Sigmoid colon (tissue), 7 donors: ENCODE results near the gene CEP170B. TPM values are rescaled to one million over a fixed set of nuclear protein-coding genes. Genes with fewer than 3 reads are reported as not detected.

Experiments
- DNase-seq: peaks from one replicate; pipeline ENCODE4 v3.0.0-alpha.2; 2019
- H3K27ac ChIP-seq, 4 donors: fragments of 200-600 bp; sonication (generic); one replicate each; pipeline ENCODE4 v1.5.1; 2016 to 2019; ENCODE audit warnings: mild to moderate bottlenecking in 1 of 4
- H3K27me3 ChIP-seq, 3 donors: fragments of 200-600 bp; sonication (generic); one replicate each; pipeline ENCODE4 v1.5.1; 2019; ENCODE audit warnings: mild to moderate bottlenecking in 1 of 3
- H3K36me3 ChIP-seq, 4 donors: fragments of 200-600 bp; sonication (generic); one replicate each; pipeline ENCODE4 v1.5.1; 2016 to 2019
- H3K4me1 ChIP-seq, 4 donors: fragments of 200-600 bp; sonication (generic); one replicate each; pipeline ENCODE4 v1.5.1; 2017 to 2019
- H3K4me3 ChIP-seq, 4 donors: fragments of 200-600 bp; sonication (generic); one replicate each; pipeline ENCODE4 v1.5.1; 2017 to 2019; ENCODE audit warnings: mild to moderate bottlenecking in 2 of 4, moderate library complexity in 1 of 4
- H3K9me3 ChIP-seq, 4 donors: fragments of 200-600 bp in 3 of 4; sonication (generic) in 3 of 4; one replicate each; pipeline versions ENCODE4 v1.5.1 to v1.6.1; 2013 to 2019
- CTCF ChIP-seq, 4 experiments: fragments of 450-650 bp in 3 of 4; fragments of 200-600 bp in 1 of 4; IDR thresholded peaks; one replicate each; pipeline ENCODE4 v1.5.1; 2016 to 2019; ENCODE audit warnings: antibody characterized with exemption in 4 of 4, mild to moderate bottlenecking in 3 of 4, moderate library complexity in 2 of 4
- EP300 ChIP-seq, 4 donors: sonication (generic); formaldehyde crosslinking; IDR thresholded peaks; one replicate each; pipeline ENCODE4 v1.6.1; 2017; ENCODE audit warnings: antibody characterized with exemption in 4 of 4
- POLR2A ChIP-seq, 2 donors: fragments of 450-650 bp; IDR thresholded peaks; one replicate each; pipeline ENCODE4 v1.6.1; 2016; ENCODE audit warnings: antibody characterized with exemption in 2 of 2, mild to moderate bottlenecking in 2 of 2, moderate library complexity in 2 of 2
- POLR2AphosphoS5 ChIP-seq, 4 donors: sonication (generic); formaldehyde crosslinking; IDR thresholded peaks; one replicate each; pipeline ENCODE4 v1.6.1; 2017; ENCODE audit warnings: antibody characterized with exemption in 4 of 4
- WGBS, 2 donors: extraction: QIAGEN DNeasy Blood & Tissue Kit; methylation state at CpG; one replicate each; pipeline ENCODE4 v1.1.7; 2013; 5-methylcytosine and 5-hydroxymethylcytosine counted together
- intact Hi-C: fragments of 100-400 bp; cut with DNase I; formaldehyde crosslinking; loops from one replicate; pipeline ENCODE4 v1.15.1; 2023
- polyA plus RNA-seq, 3 donors: library from polyadenylated mRNA; stranded (reverse); fragments of 200-250 nt; gene quantifications; one replicate each; pipeline ENCODE4 v1.2.3, GENCODE V29; 2013
- total RNA-seq, 4 donors: library from RNA; depleted of rRNA; stranded (reverse); fragments of >200 nt; gene quantifications; one replicate each; pipeline ENCODE4 v1.1.0, GENCODE V29; 2016
- donor health status: healthy with polysubstance abuse.
- donor health status: Bipolar disorder and iron deficiency.
- donor health status: healthy.

Gene CEP170B
- total and polyA plus RNA-seq, 7 donors: 5.4 to 60.0 (median 14.9) TPM

DNA sequence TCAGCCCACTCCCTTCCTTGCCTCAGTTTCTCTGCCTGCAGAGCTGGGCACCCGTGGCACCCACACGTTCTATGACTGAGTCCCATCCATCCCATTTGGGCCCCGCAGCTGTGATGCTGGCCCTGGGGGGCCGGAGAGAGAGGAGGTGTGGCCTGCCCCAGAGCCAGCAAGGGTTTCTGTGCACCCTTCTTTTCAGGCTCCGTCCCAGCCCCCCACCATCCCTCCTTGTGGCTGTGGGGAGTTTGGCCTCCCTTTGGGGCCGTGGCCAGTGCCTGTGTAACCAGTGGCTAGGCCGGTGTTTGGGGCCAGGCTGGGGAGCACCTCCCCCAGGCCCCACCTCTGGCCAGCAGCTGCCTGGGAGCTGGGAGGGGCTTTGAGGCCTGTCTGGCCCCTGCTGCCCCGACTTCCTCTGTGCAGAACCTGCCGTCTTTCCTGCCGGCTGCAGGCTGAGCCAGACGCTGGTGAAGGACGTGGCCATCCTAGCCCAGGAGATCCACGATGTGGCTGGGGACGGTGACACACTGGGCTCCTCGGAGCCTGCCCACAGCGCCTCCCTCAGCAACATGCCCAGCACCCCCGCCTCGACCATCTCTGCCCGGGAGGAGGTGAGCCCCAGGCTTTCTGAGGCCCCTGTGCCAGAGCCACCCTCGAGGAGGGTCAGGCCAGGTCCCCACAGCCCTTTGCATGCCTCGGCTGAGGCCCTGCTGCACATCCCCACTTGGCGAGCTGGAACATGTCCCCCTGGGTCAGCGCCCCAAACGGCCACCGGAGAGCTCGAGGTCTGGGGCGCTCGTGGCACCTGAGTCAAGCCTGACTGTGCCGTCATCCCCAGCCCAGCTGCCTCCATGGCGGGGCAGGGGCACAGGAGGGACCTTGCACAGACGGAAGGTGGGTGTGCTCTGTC, 27.7 kb downstream of the CEP170B start:
- Histone ChIP-seq H3K9me3 (no peaks in the 10 kb centered on the region), H3K36me3 (peaks cover 0 to 16% (median 1%) of the 10 kb centered on the region in 4 donors), H3K4me1 (peaks cover 0 to 20% (median 18%) of the 10 kb centered on the region in 4 donors), H3K27ac (no peak overlapping the region), H3K4me3 (no peak overlapping the region), H3K27me3 (no peaks in the 10 kb centered on the region)
- TF ChIP-seq POLR2AphosphoS5 (IDR thresholded peaks at IDR 0.05) (no peak), CTCF (IDR thresholded peaks at IDR 0.05) (no peak), EP300 (IDR thresholded peaks at IDR 0.05) (no peak), POLR2A (IDR thresholded peaks at IDR 0.05) (no peak)
- intact Hi-C loops: no loop called here
- WGBS, 2 donors: 75 to 77% methylated on average over 31 of the region's 31 CpGs
- peak; percentile 59 for DNase-seq

- H3K4me3 ChIP-seq: no peak overlapping the region
- H3K27me3 ChIP-seq: no peaks in the 10 kb centered on the region
- peaks cover 0 to 8% (median 0%) of the 10 kb centered on the region in 4 donors for H3K36me3 ChIP-seq
- intact Hi-C loops: no loop called here
- no peaks in the 10 kb centered on the region for H3K9me3 ChIP-seq
- TF ChIP-seq CTCF (IDR thresholded peaks at IDR 0.05) (no peak), POLR2A (IDR thresholded peaks at IDR 0.05) (no peak), EP300 (IDR thresholded peaks at IDR 0.05) (no peak), POLR2AphosphoS5 (IDR thresholded peaks at IDR 0.05) (no peak)
- DNase-seq: peak; percentile 59
- 53 to 81% methylated on average over 39 of the region's 39 CpGs for WGBS, 2 donors
- peaks cover 0 to 20% (median 18%) of the 10 kb centered on the region in 4 donors for H3K4me1 ChIP-seq
- H3K27ac ChIP-seq: no peak overlapping the region
Observed at GRCh38 chr14:104893435-104894207, 28.6 kb downstream of the CEP170B start.

DNA sequence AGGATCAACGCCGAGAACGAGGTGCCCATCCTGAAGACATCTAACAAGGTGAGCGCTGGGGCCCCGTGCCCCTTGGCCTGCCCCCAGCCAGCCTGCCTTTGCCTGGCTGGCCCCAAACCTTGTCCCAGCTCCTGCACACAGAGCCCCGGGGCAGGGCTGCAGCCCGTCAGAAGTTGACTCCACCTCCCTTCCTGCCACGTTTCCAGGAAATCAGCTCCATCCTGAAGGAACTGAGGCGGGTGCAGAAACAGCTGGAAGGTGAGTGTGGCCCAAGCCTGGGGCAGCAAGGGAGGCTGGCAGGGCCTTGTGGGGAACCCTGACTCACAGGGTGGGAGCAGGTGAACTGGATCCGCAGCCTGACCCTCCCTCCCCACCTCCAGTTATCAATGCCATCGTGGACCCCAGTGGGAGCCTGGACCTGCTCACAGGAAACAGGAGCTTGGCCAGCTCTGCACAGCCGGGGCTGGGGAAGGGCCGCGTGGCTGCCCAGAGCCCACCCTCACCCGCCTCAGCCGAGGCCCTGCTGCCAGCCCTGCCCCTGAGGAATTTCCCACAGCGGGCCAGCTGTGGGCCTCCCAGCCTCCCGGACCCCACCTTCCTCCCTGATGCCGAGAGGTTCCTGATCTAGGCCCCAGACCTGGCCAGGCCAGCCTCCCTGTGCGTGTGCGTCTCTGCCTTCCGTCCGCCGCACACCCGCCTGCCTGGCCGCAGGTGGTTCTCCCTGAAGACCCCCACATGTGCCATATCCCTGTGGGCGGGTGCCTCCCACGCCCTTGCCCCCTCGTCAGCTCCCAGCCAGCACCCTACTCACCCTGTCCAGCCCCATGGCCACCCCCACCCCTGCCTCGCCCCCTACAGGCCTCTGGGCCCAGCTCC, 29.5 kb downstream of the CEP170B start:
- Histone ChIP-seq H3K27me3 (no peaks in the 10 kb centered on the region), H3K4me1 (peaks cover 0 to 20% (median 18%) of the 10 kb centered on the region in 4 donors), H3K27ac (no peak overlapping the region), H3K4me3 (no peak overlapping the region), H3K36me3 (peaks cover 0 to 4% (median 0%) of the 10 kb centered on the region in 4 donors), H3K9me3 (no peaks in the 10 kb centered on the region)
- TF ChIP-seq EP300 (IDR thresholded peaks at IDR 0.05): no peak
- no peak for TF ChIP-seq POLR2AphosphoS5 (IDR thresholded peaks at IDR 0.05)
- no peak for TF ChIP-seq CTCF (IDR thresholded peaks at IDR 0.05)
- TF ChIP-seq POLR2A (IDR thresholded peaks at IDR 0.05): no peak
- WGBS, 2 donors: 85 to 87% methylated on average over 30 of the region's 30 CpGs
- DNase-seq: peak; percentile 59
- intact Hi-C loops: loop anchor here (5.0 kb wide), 1 partner anchor 38 kb away; no protein-coding TSS in a partner anchor

GRCh38 chr14:104895207-104895785, 30.2 kb downstream of the CEP170B start:
- no peaks in the 10 kb centered on the region for H3K9me3 ChIP-seq
- intact Hi-C loops: loop anchor here (5.0 kb wide), 1 partner anchor 37 kb away; no protein-coding TSS in a partner anchor
- H3K36me3 ChIP-seq: peaks cover 0 to 4% (median 0%) of the 10 kb centered on the region in 4 donors
- H3K27ac ChIP-seq: no peak overlapping the region
- peaks cover 0 to 20% (median 18%) of the 10 kb centered on the region in 4 donors for H3K4me1 ChIP-seq
- WGBS, 2 donors: 79 to 87% methylated on average over 9 of the region's 9 CpGs
- H3K27me3 ChIP-seq: no peaks in the 10 kb centered on the region
- H3K4me3 ChIP-seq: no peak overlapping the region
- no peak for DNase-seq
- no peak for TF ChIP-seq POLR2A (IDR thresholded peaks at IDR 0.05)
- no peak for TF ChIP-seq EP300 (IDR thresholded peaks at IDR 0.05)
- TF ChIP-seq CTCF (IDR thresholded peaks at IDR 0.05): no peak
- no peak for TF ChIP-seq POLR2AphosphoS5 (IDR thresholded peaks at IDR 0.05)
